ENCODE measurements around the gene HMCN1. TPM values are rescaled to one million over a fixed set of nuclear protein-coding genes. Genes with fewer than 3 reads are reported as not detected.
A peak's percentile ranks its signal among the peaks of the same experiment; 100 is the strongest.
"Not testable (repeated sequence)": the region's sequence is repeated elsewhere in the genome, so short reads cannot be mapped to it uniquely, and the experiment has no call there.

The HMCN1 gene
- total RNA-seq, 1 experiment from 2014 or later, result 2.1 TPM

DNA sequence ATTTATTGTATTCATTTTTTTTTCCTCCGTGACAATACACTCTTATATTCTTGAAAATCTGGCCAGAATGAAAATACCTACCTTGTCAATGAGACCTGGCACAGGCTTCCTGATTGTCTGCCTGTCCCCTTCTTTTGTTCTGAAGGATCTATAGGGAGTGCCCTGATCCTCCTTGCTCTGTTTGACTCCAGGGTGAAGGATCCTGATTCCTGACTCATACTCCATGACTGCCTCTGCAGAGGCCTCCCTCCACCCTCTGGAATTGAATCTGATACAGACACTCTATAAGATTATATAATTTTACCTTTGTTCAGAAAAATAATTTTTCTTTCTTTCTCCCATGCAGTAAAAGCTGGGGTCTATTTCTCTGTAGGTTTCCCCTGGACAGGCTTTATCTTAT is 116.2 kb downstream of the HMCN1 start:
- peak; percentile 40 for DNase-seq (ENCODE audit: low read depth)

DNA sequence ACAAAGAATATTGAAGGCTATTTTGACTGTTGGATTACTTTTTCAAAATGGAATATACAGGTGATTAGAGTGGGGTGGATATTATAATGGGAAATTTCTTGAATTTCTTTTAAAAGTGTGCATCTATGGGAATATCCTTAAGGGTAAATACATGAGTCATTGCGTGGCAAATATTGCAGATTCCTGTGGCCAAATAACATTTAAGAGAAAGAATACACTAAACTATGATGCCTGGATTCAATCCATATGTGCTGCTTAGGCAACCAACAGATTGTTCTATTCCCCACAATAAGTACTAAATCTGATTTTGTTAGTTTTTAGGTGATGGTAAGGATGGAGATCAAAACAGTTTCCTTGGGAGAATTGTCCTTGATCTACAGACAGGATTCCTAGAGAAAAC is 119.5 kb downstream of the HMCN1 start:
- peak; percentile 66 for DNase-seq (ENCODE audit: low read depth)

DNA sequence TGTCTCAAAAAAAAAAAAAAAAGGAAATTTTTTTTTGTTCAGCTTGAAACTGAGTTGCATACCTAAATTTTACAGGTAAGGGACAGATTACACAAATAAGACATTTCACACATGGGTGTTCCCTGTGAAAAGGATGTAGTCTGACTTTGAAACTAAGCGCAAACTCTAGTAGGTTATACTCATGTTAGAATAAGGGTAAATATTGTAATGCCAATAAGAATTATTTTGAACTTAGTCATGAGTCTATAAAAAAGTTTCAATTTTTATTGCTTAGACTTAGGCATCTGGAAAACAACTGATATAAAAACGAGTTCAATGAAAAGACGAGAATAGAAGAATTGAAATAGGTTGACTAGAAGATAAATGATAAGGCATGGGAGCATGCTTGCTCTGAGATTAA is 122.3 kb downstream of the HMCN1 start:
- no peak for DNase-seq (ENCODE audit: low read depth)

DNA sequence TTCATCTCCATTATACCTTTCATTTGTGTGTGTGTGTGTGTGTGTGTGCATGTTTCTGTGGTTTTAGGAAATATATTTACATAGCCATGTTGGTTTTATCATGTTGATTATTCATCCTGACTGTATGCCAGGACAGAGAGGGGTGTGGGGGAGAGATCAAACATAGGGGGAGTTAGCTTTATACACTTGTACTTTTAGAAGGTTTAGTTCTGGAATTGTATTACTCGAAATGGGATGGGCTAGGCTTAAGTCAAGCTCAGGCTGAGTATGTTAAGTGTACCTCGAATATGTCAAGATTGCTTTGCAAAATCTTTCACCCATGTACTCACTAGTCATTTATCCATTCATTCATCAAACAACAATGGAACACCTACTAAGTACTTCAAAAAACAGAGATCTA is 123.3 kb downstream of the HMCN1 start:
- DNase-seq (ENCODE audit: low read depth), result peak; percentile 21

DNA sequence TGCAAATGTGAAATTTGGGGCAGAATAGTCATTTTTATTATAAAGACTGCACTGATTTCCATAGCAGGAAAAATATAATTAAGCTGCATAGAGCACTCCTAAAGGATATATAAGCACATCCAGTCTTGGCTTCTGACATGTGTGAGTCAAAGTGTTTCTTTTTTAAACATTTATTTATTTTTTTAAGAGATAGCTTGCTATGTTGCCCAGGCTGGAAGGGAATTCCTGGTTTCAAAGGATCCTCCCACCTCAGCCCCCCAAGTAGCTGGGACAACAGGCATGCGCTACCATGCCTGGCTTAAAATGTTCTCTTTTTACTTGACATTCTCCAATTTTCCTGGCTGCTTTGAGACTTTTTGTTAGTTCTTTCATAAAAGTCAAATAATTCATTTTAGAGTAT is 126.1 kb downstream of the HMCN1 start:
- DNase-seq (ENCODE audit: low read depth), result no peak

DNA sequence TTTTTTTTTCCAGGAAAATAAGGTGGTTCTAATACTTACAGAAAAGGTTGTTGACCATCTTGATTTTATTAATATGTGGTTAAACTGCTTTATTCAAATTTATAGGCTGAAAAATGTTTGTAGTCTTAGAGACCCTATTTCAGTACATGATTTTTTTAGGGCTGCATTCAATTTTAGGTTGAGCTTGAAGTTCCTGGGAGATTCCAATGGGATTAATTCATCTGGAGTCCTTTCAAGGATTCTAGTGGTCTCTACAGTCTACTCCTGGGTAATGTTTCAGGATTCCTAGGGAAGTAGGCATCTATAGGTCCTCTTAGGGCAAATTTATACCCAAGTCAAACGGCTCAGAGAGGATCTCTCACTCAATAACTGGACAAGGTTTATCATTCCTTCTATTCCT is 126.7 kb downstream of the HMCN1 start:
- no peak for DNase-seq (ENCODE audit: low read depth)

DNA sequence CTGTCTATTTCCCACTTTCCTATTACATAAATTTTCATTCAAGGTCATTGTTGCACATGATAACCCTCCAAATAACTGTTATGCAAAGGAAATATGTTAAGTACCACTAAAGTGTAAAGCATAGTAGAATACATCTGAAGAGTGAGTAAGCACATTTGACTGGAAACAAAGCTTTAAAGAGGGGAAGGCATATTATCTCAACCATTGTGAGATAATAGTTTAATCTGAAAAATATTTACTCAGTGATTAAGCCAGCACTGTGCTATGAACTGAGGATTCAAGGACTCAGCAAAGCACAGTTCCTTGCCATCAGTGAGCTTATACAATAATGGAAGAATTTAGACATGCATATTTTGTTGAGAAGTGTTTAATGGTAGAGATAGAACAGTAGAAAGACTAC is 127.4 kb downstream of the HMCN1 start:
- peak; percentile 12 for DNase-seq (ENCODE audit: low read depth)

DNA sequence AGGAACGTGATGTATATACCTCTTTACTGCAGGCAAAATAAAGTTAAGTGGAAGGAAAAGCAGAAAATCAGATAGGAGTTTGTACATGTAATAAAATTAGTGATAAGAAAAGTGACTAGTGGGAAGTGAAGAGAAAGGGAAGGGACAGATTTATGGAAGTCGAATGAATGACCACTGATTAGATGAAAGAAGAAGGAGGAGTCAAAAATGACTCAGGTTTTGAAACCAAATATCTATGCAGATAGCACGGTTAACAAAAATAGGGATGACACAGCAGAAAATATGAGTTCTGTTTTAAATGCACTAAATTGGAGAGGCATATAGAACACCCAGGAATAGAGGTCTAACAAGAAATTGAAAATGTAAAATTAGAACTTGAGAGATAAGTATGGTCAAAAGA is 128.0 kb downstream of the HMCN1 start:
- peak; percentile 50 for DNase-seq (ENCODE audit: low read depth)

DNA sequence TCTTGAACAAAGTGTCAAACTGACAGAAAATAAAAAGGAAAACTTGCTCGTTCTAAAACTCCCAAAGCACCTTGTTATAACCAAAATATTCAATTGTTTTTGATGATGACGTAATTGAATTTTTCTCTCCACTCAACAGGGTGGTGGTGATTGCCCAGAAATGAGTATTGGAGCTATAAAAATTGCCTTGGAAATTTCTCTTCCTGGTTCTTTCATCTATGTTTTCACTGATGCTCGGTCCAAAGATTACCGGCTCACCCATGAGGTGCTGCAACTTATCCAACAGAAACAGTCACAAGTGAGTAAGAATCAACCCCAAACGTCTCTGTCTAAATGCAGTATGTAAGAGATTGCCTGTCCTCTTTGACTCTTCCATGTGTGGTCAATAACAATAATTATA is 130.1 kb downstream of the HMCN1 start:
- DNase-seq (ENCODE audit: low read depth), result no peak

DNA sequence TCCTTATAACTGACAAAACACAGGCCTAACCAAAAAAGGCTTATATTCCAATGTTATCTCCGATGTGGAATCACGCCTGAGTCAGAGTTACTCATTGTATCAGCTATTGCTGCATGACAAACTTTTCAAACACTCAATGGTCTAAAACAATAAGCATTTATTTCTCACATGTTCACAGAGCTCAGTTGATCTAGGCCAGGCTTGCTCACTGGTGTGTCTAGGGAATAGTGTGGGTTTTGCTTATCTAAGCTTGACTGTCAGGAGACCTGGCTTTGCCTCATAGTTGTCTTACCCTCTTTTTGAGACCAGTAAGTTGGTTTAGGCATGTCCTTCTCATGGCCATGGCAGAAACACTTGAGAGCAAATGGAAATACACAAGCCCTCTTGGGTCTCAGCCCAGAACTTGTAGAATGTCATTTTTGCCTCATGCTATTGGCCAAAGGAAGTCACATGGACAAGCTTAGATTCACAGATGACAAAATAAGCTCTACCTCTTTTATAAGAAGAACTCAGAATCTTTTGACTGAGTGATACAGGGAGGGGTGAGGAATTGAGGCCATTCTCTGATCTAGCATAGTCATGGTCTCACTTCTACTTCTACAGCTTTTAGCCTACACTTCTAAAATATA is 130.8 kb downstream of the HMCN1 start:
- DNase-seq (ENCODE audit: low read depth), result peak; percentile 82

DNA sequence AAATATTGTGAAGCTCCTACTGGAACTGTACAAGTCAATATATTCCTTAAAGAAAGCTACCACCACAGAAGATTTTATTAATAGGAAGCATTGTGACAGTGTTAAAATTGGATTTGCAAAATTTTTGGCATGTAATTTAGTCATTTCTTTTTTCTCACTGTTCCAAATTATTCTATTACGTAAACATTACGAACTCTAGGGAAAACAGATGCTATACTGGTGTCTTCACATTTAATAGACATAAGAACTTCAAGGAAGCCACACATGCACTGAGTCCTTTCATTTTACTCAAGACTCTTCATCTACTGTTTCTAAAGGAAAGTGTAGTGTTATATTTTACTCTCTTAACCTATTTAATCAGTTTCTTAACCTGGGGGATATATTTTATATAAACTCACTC is 135.4 kb downstream of the HMCN1 start:
- no peak for DNase-seq (ENCODE audit: low read depth)

DNA sequence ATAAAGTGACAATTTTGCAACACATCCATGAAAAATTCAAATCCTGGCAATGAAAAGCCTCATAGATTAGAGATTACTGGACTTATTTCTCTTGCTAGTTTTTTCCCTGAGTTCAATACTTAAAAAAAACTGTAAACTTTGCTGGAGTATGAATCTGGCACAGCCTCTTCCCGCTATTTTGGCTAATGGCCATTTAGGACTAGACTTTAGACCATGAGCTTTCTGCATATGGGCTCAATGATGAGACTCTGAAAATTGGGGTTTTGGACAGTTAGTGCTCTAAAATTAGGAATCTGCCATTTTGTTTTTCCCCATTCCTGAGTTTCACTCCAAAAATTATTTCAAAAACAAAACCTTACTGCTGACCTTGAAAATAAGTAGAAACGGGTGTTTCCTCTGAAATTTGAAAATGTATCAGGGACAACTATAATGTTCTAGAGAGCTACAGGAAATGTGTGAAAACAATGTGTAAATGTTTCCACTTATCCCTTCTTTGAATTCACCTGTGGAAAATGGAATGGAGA is 137.5 kb downstream of the HMCN1 start:
- DNase-seq (ENCODE audit: low read depth), result no peak

DNA sequence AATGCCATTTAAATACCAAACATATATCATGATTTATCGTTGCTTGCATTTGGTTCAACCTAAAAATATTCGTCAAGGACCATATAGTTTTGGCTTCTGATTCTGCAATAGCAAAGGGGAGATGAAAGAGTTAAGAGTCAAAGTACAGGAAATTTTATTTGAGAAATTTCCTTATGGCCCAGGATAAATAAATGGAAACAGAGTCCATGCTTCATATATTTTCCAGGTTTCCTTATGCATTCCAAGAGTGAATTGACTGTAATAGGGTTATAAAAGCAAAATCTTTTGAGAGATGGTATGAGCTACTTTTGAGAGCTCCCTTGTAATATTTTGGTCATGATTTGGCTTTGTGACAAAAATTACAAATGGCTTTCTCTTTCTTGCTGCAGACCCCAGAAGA is 140.1 kb downstream of the HMCN1 start:
- no peak for DNase-seq (ENCODE audit: low read depth)

DNA sequence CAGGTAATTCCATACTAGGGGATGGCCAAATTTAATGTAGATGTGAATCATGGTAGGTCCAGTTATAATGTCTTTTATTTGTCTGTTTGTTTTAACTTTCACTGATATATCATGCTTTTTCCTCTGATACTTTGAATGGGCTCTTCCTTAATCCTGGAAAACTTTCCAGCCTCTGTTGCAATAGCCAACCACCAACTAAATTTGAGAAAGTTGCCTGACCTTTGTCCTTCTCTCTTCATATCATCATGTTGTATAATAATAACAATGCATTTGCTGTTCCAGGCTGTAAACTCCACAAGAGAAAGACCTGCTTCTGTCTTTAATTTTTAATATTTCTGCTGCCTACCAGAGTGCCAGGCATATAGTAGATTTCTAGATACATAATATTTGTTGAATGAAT is 146.1 kb downstream of the HMCN1 start:
- no peak for DNase-seq (ENCODE audit: low read depth)

DNA sequence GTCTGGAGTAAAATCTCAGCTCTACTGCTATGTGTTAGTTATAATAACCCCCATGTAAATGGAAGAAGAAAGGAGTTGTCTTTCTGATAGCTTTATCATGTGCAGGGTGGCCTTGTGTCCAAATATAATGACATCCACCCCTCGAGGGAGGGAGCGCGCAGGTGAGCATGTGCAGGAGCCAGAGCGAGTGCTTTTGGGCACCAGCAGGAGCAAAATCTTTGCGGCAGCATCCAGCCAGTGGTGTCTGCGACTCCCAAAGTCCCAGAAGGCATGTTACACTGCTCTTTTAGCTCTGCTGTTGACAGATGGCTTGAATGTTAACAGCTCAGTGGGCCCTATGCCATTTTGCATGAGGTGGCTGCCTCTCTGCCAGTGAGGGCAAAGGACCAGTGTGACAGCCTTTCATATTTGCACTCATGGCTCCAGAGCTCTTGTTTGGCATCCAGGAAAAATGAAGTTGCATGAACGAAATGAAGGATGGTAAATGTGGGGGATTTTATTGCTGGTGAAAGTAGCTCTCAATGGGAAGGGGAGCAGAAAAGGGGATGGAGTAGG is 146.7 kb downstream of the HMCN1 start:
- DNase-seq (ENCODE audit: low read depth), result no peak

DNA sequence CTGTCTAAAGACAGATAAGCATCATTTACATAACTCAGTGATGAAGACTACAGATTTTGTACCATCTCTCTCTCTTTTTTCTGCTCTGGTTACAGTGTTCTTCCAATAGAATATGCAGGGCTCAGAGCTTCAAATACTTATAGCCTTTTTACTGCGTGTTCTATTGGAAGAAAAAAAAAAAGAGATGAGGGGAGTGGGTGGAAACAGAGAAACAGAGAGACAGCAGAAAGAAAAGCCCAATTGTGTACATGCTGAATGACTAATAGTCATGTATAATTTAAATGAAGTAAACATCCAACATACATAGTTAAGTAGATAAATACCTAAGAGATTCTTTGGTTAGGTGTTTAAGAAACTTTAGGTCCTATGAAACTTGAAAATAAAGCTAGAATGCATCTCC is 151.9 kb downstream of the HMCN1 start:
- DNase-seq (ENCODE audit: low read depth), result no peak

DNA sequence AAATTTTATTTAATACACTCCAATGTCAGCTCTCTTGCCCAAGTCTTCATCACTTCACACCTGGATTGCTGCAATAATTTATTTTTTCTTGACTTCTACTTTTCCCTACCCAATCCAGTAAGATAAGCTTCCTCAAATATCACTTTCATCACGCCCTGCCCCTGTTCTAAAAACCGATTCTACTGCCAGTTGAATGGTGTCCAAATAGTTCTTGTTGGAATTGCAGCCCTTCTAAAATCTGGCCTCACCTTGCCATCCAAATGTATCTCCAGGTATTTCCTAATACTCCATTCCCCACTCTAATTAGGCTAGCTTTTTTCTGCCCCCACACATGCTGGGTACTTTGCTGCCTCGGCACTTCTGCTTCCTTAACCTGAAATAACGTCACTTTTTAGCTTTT is 152.5 kb downstream of the HMCN1 start:
- DNase-seq (ENCODE audit: low read depth), result no peak

DNA sequence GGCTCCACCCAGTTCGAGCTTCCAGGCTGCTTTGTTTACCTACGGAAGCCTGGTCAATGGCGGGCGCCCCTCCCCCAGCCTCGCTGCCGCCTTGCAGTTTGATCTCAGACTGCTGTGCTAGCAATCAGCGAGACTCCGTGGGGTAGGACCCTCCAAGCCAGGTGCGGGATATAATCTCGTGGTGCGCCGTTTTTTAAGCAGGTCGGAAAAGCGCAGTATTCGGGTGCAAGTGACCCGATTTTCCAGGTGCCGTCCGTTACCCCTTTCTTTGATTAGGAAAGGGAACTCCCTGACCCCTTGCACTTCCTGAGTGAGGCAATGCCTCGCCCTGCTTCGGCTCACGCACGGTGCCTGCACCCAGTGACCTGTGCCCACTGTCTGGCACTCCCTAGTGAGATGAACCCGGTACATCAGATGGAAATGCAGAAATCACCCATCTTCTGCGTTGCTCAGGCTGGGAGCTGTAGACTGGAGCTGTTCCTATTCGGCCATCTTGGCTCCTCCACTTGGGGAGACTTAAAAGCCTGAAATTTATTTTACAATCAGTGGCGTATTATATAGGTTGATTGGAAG is 158.7 kb downstream of the HMCN1 start:
- DNase-seq (ENCODE audit: low read depth), result not testable (repeated sequence)

DNA sequence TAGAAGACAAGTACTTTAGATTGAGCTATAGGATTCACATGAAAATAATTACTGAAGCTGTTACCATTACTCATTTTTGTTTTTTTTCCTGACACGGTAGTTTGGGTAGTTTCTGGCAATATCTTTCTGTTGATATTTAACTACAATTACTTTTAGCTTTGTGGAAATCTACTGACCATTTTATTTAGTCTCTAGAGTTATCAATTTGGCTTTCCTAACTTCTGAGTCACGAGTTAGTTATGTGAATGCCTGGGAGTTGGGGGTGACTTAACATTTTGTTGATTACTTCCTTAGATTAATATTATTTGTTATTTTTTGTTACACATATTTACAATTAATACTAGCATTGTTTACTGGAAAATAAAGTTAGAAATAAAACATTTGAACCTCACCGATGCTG is 160.6 kb downstream of the HMCN1 start:
- peak; percentile 42 for DNase-seq (ENCODE audit: low read depth)

DNA sequence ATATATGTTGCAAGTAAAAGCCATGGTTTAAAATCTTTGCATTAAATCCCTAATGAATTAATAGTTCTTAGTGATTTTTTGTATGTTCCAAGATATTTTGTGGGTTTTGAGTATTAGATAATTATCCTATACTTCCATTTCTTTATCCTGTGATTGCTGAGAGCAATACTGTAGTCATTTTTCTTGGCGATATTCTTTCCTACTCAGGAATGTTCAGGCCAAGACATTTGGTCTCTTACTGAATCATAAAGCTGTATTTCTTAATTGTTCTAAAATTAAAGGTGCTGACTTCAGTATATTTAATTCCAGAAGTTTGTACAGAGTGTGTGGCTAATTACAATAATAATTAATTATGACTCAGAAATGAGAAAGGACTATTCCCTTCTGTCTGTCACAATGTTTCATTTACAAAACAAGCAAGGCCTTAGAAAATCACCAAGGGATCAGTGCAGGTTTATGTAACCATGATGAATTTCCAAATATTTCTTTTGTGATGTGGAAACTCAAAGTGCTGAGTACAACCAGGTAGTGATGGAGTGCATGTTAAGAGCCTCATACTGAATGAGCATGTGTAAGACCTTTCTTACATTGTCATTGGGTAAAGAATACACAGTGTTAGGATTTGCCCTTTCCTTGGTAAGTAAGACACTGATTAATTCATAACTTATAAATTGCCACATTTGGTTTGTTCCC is 161.2 kb downstream of the HMCN1 start:
- DNase-seq (ENCODE audit: low read depth), result peak; percentile 34

DNA sequence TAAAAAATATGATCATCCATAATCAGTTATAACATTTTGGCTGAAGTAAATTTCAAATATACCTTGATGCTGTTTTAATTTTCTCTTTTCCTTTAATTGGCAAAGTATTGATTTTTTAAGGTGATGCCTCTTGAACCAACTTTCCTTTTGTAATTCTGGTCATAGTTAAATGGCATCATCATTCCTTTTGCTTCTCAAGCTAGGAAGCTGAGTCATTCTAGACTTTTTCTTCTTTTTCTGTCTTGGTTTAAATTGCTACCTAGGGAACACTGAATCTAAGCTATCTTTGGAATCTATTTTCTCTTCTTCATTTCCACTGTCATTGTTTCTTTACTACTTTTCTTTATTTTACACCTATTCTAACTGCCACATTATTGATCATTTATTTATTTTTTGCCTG is 162.7 kb downstream of the HMCN1 start:
- DNase-seq (ENCODE audit: low read depth), result peak; percentile 9

DNA sequence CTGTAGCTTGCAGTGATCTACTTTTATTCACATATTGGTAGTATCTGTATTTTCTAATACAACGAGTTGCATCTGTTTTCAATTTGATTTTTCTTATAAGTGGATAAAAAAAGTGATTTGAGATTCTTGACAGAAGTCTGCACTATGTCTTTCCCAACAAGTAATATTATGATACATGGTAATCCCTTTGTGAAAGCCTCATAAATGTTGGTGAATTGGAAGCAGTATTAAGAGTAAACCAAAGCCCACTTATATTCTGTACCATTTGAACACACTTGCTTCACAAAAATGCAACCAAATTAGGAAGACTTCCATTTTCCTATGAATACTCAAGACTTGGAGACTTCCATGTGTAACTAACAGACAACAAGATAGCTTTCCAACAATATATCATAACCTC is 172.0 kb downstream of the HMCN1 start:
- no peak for DNase-seq (ENCODE audit: low read depth)

DNA sequence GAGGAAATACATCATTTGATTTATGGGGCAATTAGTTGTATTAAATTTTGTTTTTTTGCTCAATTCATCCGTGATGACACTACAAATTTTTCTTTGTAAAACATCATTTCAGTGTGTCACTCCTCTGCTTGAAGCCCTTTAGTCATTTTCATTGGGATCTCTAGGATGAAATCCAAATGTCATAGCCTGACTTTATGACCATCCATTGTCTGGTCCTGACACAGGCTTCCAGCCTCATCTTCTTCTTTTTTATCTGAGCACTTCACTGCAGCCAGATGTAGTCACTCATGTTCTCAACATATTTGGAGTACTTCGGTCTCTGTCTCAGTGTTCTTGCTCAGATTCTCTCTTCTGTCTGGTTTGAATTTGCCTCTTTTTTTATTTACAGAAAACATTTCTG is 173.1 kb downstream of the HMCN1 start:
- DNase-seq (ENCODE audit: low read depth), result no peak
